ENCODE data around the gene ERP44. TPM values are rescaled to one million over a fixed set of nuclear protein-coding genes. Genes with fewer than 3 reads are reported as not detected.
"Not testable (repeated sequence)": the region's sequence is repeated elsewhere in the genome, so short reads cannot be mapped to it uniquely, and the experiment has no call there.

ERP44 gene
- total and polyA plus RNA-seq, 11 donors: 7.9 to 21.6 (median 15.7) TPM

DNA sequence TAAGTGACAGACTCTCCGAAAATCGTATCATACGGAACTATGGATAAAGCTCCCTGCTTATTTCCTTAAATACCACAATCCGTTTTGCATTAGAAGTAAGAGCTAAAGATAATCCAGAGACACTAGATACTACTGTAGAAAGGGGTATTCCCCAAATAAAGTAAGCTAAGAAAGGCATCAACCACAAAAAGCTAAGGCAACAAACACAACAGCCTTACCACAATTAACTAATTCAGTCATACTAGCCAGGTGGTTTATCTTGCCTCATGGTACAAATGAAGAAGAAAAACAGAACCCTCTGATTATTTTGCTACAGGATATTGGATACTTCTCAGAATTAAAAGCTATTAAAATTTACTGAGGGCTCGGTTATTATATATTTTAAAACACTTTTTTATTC lies 14.1 kb downstream of the ERP44 start:
- no peaks in the 10 kb centered on the region for H3K27me3 ChIP-seq
- no peaks in the 10 kb centered on the region for H3K9me3 ChIP-seq
- TF ChIP-seq, protein P1, sequence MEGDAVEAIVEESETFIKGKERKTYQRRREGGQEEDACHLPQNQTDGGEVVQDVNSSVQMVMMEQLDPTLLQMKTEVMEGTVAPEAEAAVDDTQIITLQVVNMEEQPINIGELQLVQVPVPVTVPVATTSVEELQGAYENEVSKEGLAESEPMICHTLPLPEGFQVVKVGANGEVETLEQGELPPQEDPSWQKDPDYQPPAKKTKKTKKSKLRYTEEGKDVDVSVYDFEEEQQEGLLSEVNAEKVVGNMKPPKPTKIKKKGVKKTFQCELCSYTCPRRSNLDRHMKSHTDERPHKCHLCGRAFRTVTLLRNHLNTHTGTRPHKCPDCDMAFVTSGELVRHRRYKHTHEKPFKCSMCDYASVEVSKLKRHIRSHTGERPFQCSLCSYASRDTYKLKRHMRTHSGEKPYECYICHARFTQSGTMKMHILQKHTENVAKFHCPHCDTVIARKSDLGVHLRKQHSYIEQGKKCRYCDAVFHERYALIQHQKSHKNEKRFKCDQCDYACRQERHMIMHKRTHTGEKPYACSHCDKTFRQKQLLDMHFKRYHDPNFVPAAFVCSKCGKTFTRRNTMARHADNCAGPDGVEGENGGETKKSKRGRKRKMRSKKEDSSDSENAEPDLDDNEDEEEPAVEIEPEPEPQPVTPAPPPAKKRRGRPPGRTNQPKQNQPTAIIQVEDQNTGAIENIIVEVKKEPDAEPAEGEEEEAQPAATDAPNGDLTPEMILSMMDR (IDR thresholded peaks at IDR 0.05): no peak
- no peak for TF ChIP-seq POLR2A (IDR thresholded peaks at IDR 0.05)
- whole genome bisulfite sequencing, 4 donors: 76 to 81% (median 80%) methylated on average over 5 of the region's 5 CpGs
- no peak for ATAC-seq
- H3K36me3 ChIP-seq: no peaks in the 10 kb centered on the region
- no peak for DNase-seq
- intact Hi-C loops (cut with DNase I): no loop called here
- H3K27ac ChIP-seq: no peak overlapping the region
- H3K4me1 ChIP-seq: peaks cover 0 to 60% (median 31%) of the 10 kb centered on the region in 12 donors
- H3K4me3 ChIP-seq: no peak overlapping the region

DNA sequence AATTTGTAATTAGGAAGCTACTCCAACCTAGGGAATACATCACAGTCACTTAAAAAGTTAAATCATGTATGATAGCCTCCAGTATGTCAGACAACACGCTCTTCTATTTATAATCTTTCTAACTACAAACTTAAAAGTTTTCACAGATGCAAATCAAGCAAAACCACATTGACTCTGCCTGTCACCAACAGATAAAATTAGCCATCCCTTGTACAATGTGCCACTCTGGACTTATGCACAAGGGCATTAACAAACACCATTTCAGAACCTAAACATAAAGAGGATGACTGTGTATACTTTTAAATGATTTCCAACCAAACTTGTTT lies 14.7 kb downstream of the ERP44 start:
- Histone ChIP-seq H3K27me3 (no peaks in the 10 kb centered on the region), H3K4me1 (peaks cover 0 to 62% (median 29%) of the 10 kb centered on the region in 12 donors), H3K9me3 (no peaks in the 10 kb centered on the region), H3K4me3 (no peak overlapping the region), H3K27ac (no peak overlapping the region), H3K36me3 (no peaks in the 10 kb centered on the region)
- ATAC-seq (no peak), DNase-seq (no peak)
- TF ChIP-seq, protein P1 (IDR thresholded peaks at IDR 0.05): no peak
- TF ChIP-seq POLR2A (IDR thresholded peaks at IDR 0.05): no peak
- WGBS, 4 donors: 52 to 59% (median 56%) methylated on average over 1 of the region's 1 CpG
- intact Hi-C loops (cut with DNase I): no loop called here

DNA sequence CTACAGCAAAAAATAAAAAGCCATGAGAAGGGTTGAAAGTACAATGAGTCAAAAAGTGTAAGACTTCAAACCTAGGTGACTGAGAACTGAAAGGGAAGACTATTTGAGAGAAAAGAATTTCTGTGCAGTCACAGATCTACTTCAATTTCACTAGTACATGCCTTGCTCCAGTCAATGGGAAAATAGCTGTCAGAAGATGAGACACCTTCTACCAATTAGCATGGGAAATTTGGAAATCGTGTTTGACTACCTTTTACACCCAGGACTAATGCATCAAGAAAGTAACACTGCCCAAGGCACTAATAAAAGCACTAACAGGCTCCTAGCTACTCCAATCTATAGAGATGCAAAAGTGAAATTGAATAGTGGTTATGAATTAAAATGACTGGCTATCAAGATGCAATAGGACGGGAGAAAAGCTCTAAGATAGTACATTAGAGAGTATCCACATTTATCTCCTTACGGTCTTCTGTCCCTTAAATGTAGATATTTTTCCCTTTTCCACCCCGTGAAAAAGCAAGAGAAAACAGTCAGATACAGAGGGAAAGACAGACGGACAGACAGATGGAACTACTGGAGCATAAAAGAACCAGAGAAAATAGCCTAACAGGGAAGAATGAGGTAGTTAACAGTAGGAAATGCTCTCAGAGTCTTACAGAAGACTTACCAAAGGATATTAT lies 15.2 kb downstream of the ERP44 start:
- Histone ChIP-seq H3K27ac (no peak overlapping the region), H3K4me1 (peaks cover 0 to 62% (median 29%) of the 10 kb centered on the region in 12 donors), H3K27me3 (no peaks in the 10 kb centered on the region), H3K36me3 (no peaks in the 10 kb centered on the region), H3K9me3 (no peaks in the 10 kb centered on the region), H3K4me3 (no peak overlapping the region)
- DNase-seq: no peak
- WGBS, 4 donors: 65 to 78% (median 71%) methylated on average over 5 of the region's 5 CpGs
- intact Hi-C loops (cut with DNase I): no loop called here
- TF ChIP-seq, protein P1 (IDR thresholded peaks at IDR 0.05): no peak
- no peak for TF ChIP-seq POLR2A (IDR thresholded peaks at IDR 0.05)
- no peak for ATAC-seq

DNA sequence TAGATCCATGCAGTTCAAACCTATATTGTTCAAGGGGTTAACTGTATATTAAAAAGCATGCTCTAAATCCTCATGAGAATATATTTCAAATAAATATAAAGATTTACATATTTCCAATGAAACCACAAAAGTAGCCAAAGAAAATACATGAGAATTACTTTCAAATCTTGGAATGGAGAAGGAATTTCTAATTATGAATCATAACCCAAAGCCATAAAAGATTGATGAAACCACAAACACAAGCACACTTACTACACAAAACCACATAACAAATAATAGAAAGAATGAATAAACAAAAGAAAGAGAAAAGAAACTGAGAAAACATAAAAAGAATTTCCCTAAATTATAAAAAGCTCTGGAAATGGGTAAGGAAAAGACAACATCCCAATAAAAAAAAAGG lies 16.0 kb downstream of the ERP44 start:
- ATAC-seq (no peak), DNase-seq (no peak)
- no peaks in the 10 kb centered on the region for H3K36me3 ChIP-seq
- H3K4me1 ChIP-seq: peaks cover 0 to 54% (median 29%) of the 10 kb centered on the region in 12 donors
- H3K27me3 ChIP-seq: no peaks in the 10 kb centered on the region
- intact Hi-C loops (cut with DNase I): no loop called here
- H3K27ac ChIP-seq: no peak overlapping the region
- no peaks in the 10 kb centered on the region for H3K9me3 ChIP-seq
- TF ChIP-seq POLR2A (IDR thresholded peaks at IDR 0.05): no peak
- TF ChIP-seq, protein P1 (IDR thresholded peaks at IDR 0.05): no peak
- H3K4me3 ChIP-seq: no peak overlapping the region

- H3K9me3 ChIP-seq; ATAC-seq; intact Hi-C loops (cut with DNase I); H3K27me3 ChIP-seq; H3K27ac ChIP-seq; H3K4me3 ChIP-seq; DNase-seq; H3K36me3 ChIP-seq: not testable (repeated sequence)
- 92 to 99% (median 96%) methylated on average over 4 of the region's 4 CpGs for WGBS, 4 donors
- H3K4me1 ChIP-seq: peaks cover 0 to 28% (median 10%) of the 10 kb centered on the region in 12 donors
Measured at GRCh38 chr9:100076256-100076655, 22.5 kb downstream of the ERP44 start.
